GM19468 (cell line): ENCODE measurements around the gene PALD1.
"Not testable (repeated sequence)": the region's sequence is repeated elsewhere in the genome, so short reads cannot be mapped to it uniquely, and the experiment has no call there.

Experiments used
- ATAC-seq: cut with Tn5 transposase; IDR thresholded peaks from one replicate; pipeline ENCODE4 v1.9.1; 2021; ENCODE audit warnings: mild to moderate bottlenecking, moderate library complexity, moderate number of reproducible peaks; ENCODE audit not compliant: unreplicated experiment; ENCODE audit errors: extremely low read depth

PALD1 gene

GRCh38 chr10:70565556-70566514 is 87.3 kb downstream of the PALD1 start:
- ATAC-seq, result no peak

- no peak for ATAC-seq
Observed at GRCh38 chr10:70566515-70567290, 88.1 kb downstream of the PALD1 start.

- ATAC-seq, result no peak
Observed at GRCh38 chr10:70567603-70568002, 89.0 kb downstream of the PALD1 start.

GRCh38 chr10:70568113-70568512 is 89.5 kb downstream of the PALD1 start:
- no peak for ATAC-seq

DNA sequence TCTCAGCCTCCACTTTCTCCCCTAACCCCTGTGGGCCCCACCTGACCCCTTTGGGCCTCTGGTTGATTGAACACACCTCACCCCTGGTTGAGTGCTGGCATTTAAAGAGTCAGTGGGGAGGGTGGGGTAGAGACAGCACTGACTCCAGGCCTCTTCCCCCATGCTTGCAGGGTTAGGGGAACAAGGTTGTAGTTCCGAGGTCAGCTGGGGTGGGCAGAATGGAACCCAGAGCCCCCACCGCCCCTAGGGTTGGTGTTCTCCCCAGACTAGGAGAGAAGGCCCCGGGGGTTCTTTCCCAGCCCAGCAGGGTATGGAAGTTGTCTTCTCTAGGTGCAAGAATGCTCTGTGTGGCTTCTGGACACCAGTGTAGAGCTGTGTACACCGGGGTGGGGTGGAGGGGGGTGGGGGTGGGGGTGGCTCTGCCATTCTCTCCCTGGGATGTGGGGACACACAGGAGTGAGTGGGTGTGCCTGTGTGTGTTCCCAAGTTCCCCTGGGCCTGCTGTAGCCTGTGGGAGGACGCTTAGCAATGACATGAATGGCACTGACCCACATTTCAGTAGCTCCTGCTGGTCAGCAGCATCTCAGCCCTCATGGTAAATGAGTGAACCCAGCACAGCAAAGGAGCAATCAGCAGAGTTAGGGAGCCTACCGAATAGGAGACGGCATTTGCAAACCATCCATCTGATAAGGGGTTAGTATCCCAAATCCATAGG is 90.4 kb downstream of the PALD1 start:
- no peak for ATAC-seq

GRCh38 chr10:70571236-70571635 is 92.7 kb downstream of the PALD1 start:
- ATAC-seq, result no peak

- ATAC-seq, result no peak
Observed at GRCh38 chr10:70571636-70572439, 93.3 kb downstream of the PALD1 start.

GRCh38 chr10:70573599-70574506 is 95.3 kb downstream of the PALD1 start:
- ATAC-seq, result no peak

DNA sequence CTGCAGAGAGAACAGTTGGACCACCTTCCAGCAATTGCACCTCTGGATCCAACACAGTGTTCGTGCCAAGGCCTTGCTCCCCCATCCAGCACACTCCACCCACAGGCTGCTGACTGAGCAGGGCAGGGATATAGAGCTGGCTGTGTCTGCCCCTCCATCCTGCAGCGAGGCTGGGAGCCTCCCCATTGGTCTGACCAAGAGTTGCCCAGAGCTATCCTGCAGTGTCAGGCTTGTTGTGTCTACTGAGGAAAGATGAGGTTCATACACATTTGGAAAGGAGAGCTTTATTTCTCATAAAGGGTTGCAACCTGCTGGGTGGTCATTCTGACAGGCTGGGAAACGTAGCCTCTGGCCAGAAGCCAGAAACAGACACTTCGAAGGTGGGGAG is 96.9 kb downstream of the PALD1 start:
- no peak for ATAC-seq

- ATAC-seq, result no peak
Observed at GRCh38 chr10:70575874-70576802, 97.6 kb downstream of the PALD1 start.

DNA sequence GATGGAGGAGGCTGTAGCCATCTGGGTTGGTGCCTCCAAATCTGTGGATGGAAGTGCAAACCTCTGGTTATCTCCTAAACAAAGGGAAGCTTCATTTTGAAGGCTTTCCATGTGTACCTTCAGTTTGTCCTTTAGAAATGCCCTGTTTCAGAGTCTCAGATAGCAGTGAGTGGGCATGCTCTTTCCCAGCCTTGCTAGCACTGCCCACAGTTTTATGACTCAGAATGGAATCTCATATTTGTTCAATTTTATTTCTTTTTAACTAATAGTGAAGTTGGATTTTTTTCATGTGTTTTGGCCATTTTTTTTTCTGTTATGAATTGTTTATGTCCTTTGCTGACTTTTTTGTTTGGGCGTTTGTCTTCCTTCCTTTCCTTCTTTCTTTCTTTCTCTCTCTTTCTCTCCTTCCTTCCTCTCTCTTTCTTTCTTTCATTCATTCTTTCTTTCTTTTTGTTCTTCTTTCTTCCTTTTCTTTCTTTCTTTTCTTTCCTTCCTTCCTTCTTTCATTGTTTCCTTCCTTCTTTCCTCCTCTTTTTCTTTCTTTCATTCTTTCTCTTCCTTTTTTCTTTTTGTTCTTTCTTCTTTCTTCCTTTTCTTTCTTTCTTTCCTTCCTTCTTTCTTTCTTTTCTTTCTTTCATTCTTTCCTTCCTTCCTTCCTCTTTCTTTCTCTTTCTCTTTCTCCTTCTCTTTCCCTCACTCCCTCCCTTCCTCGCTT is 98.4 kb downstream of the PALD1 start:
- no peak for ATAC-seq

DNA sequence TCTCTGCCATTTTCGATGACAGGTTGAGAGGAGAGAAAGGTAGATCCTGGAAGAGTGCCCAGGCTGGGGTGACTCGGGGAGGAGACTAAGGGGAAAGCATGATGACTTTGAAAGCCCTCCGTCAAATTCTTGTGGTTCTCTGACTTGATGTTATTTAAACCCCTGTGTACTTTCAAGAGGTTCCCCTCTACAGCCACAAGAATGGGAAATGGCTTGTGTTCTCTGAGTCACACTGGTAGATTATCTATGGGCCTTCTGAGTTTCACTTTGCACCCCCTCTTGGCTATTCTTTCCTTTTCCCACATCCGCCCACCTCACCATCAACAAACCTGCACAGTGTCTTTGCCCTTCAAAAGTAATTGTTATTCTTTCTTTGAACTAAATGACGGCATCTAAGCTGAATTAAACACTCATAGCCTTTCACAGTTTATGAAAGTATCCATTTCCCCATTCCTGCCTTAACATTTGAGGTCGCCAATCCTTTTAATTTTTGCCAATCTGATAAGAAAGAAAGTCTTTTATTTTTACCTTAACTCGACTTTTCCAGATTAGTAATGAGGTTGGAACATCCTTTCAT is 99.9 kb downstream of the PALD1 start:
- peak; percentile 47 for ATAC-seq

DNA sequence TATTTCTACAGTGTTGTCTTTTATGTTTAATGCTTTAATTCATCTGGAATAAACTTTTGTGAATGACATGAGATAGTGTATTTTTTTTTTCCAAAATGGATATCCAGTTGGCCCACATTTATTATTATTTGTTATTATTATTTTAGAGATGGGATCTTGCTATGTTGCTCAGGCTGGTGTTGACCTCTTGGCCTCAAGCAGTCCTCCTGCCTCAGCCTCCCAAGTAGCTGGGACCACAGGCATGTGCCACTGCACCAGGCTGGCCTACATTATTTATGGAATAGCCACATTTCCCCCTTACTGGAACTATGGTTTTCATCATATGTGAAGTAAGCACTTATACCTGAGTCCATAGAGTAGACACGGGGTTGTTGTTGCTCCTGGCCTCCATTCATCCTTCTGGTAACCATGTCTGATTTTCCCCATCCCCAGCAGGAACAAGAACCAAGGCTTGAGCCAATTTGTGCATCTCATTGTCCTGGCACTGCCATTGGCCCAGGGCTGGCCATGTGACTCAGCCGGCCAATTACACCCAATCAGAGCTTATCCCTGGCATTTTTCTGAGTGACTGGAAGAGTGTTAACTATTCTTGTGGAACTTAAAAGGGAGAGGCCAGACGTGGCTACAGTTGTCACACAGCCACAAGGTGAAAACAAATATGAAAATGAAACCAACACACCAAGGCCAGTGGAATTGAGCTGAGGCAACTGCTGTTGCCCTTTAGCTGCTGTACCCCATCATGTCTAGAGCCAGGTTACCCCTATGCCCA is 100.9 kb downstream of the PALD1 start:
- ATAC-seq, result no peak

DNA sequence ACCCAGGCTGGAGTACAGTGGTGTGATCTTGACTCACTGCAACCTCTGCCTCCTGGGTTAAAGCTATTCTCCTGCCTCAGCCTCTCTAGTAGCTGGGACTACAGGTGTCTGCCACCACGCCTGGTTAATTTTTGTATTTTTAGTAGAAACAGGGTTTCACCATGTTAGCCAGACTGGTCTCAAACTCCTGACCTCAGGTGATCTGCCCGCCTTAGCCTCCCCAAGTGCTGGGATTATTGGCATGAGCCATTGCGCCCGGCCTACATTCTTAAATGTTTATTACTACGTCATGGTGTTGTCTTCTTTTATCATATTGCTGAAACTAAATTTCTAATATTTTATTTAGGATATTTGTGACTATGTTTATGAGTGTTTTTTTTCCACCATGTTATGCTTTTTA is 102.6 kb downstream of the PALD1 start:
- not testable (repeated sequence) for ATAC-seq

DNA sequence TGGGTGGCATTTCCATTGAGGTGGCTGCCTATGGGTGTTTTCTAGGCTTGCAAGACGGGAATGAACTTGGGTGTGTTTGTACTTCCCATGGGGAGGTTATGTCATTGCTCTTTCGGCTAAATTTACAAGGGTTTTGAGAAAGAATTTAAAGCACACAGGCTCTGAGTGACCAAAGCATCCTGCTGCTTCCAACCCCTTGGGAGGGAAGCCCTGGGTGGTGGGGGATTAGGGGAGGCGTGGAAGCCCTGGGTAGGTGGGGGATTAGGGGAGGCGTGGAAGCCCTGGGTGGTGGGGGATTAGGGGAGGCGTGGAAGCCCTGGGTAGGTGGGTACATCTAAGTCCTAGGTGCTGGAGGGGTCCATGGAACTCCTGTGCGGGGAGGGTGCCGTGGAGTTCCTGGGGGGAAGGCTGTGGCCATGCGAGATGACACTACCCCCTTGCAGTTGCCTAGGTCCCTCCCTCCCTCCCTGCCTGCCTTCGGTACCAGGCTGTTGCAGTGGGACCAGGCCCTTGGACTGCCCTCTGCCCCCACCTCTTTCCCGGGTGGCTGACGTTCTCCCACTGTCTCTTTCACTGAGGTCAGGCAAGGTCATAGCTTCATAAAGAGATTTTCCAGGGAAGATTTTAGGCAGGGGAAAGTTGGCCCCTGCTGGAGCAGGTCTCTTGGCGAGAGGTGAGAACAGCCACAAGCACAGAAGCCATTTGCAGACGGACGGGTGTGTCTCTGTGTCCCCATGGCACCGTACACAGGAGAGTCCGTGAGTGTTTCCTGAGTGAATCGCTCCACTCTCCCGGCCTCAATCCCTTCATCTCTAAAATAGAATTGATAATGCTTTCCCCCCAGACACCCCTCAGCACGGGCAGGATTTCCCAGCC is 104.5 kb downstream of the PALD1 start:
- no peak for ATAC-seq
